GM21786 (cell line): ENCODE measurements around the gene HYCC2.
"Not testable (repeated sequence)": the region's sequence is repeated elsewhere in the genome, so short reads cannot be mapped to it uniquely, and the experiment has no call there.

Experiments used
- ATAC-seq: cut with Tn5 transposase; IDR thresholded peaks from one replicate; pipeline ENCODE4 v1.9.1; 2021; ENCODE audit not compliant: unreplicated experiment

The HYCC2 gene

DNA sequence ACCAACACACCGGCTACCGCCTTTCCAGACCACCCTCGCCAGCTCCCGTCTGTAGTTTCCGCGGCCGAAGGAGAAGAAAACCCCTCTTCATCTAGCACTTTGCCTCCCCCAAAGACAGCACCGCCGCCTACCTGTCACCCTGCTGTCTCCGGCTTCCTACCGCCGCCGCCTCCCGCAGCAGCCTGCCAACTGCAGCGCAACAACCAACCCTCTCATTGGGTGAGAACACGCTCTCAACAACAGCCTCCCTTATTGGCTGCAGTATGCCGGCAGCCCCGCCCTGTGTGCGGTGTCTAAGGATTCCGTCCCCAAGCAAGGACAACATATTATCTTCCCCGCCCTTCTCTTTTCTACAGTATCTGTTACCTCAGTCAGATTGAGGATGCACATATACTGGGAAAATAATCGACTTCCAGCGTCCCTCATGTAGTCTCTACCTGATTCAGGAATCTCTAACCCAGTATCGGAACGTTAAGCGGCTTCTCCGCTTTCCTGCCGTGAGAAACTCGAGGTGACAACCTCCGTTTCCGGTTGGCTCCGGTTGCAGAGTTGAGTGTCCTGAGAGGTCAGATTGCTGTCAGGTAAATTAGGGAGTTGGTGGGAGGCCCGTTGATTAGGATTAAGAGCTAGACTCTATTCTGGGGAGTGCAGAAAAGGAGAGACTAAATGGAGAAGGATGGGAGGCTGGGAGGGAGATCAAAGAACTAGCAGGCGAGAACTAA lies at the start of gene HYCC2, which contains the start of gene NDUFB3:
Gene HYCC2, minus strand, starts transcription at position 193 of the 722 bp plus-strand sequence. CDS start 47,662 bp downstream, outside the sequence.
Gene NDUFB3, plus strand, starts transcription at position 523 of the 722 bp plus-strand sequence. CDS start 6,882 bp downstream, outside the sequence.
- peak; percentile 96 for ATAC-seq

DNA sequence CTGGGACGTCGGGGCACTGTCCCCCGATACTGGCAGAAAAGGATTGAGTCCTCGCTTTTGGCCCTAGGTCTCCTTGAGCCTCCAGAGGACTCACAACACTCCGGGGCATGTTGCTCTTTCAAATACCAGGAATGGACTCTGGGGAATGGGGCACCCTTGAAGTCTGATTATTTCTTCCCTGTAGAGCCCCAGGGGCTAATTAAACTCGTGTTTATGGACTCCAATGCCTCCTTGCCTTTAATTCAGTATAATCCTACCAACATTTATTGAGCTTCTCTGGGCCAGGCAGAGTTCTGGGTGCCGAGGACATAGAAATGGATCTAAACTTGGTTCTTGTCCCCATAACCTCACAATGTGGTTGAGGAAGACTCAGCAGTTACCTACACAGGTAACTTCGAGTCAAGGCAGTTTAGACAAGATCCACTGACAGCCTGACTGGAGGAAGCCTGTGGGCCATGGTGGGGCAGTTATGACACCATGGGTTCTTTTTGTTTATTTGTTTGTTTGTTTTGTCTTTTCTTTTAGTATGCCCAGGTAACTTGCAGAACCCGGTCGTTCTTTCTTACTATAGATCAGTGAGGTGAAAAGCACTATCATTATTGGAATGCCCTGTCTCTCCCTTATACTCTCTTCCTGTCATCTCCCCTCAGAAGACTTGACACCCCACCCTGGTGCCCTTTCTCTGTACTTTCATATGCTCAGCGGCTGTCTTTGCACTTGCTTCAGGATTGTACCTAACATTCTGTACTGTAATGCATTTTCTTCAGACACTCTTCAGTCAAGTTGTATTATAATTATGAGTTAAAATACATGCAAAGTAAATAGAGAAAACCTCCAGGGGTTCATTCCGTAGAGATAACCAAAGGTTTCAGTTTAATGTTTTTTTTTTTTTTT lies 47.7 kb upstream of the HYCC2 start:
- no peak for ATAC-seq

GRCh38 chr2:201118121-201118960 lies 46.9 kb upstream of the HYCC2 start:
- peak; percentile 36 for ATAC-seq

- not testable (repeated sequence) for ATAC-seq
Observed at GRCh38 chr2:201117735-201118094, 46.2 kb upstream of the HYCC2 start.

DNA sequence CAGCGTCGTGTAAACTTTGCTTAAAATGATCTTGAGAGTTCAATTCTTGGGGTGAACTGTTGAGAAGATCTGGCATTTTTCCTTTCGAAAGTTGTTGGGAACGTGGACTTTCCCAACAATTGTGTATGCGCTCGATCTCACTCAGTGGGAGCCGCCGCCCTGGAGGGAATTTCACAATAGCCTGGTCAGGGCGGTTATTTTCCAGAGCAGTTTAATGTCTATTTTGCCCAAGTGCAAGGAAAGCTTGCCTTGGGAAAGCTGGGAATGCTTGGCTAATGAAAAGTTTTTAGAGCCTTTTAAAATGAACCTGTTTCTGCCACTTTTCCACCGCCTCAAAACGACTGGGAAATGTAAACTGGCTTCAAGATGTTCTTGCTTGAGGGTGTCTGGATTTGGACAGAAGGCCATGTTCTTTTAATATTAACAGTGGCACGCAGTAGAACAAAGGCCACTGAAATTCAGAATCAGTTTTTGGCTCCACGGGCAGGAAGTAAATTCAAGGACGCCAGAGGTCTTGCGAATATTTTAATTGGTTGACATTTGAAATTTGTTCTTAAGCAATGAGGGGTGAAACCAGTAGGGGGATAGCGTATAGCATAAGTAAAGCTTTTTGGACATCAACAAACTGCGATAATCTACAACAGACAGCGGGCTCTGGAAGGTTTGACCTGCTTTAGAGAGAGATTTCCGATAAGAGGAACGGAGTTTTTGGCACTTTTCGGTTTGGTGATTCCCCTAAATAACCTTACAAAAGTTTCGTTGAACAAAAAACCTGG lies 45.7 kb upstream of the HYCC2 start:
- ATAC-seq, result peak; percentile 22

DNA sequence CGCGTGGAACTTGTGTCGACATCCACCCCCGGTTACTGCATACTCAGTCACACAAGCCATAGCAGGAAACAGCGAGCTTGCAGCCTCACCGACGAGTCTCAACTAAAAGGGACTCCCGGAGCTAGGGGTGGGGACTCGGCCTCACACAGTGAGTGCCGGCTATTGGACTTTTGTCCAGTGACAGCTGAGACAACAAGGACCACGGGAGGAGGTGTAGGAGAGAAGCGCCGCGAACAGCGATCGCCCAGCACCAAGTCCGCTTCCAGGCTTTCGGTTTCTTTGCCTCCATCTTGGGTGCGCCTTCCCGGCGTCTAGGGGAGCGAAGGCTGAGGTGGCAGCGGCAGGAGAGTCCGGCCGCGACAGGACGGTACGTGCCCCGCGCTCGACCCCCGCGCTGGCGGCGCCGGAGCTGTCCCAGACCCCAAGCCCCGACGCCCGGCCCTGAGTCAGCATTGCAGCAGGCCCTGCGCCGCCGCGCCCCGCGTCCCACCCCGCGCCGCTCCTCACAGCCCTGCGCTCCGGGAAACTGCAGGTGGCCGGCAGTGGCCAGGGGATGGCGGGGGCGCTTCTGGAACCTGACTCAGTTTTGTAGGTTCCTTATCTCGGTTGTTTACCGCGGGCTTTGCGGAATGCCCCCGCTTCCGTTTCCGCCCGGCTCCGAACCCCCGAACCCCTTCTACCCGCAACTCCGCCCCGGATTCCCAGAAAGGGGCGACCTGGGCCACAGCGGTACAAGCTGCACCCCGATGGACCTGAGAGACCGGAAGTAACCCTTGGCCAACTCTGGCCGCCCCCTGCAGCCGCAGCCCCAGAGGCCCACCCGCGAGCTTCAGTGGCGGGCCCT lies 44.9 kb upstream of the HYCC2 start, which contains the start of gene CFLAR:
Gene CFLAR, plus strand, starts transcription at position 50 of the 844 bp plus-strand sequence. CDS start 13,702 bp downstream, outside the sequence.
- ATAC-seq, result peak; percentile 31

DNA sequence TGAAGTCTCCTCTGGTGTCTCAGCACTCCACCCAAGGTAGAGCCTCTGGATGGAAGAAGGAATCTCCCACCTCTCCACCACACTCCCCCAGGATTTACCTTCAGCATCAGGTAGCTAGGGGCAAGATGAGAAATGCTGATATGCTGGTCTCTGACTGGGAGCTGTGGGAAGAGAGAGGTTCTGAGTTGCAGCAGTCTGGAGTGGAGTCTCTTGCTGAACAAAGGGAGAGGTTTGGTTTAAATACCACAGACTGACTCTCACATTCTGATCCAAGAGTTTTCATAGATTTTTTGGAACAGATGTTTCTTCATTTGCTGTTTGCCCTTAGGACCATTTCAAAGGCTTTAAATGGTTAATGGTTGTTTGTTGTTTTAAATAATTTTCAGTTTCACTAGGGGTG lies 43.4 kb upstream of the HYCC2 start:
- ATAC-seq, result no peak

GRCh38 chr2:201114350-201114749 lies 42.9 kb upstream of the HYCC2 start:
- ATAC-seq, result no peak

DNA sequence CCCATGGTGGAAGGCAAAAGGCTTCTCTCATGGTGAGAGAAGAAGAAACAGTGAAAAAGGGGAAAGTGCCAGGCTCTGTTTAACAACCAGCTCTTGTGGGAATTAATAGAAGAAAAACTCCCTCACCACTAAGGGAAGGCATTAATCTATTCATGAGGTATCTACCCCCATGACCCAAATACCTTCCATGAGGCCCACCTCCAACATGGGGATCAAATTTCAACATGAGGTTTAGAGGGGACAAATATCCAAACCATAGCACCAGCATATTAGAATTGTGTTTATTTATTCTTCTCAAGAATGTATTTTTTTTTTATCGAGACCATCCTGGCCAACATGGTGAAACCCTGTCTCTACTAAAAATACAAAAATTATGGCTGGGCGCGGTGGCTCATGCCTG lies 39.6 kb upstream of the HYCC2 start:
- ATAC-seq, result no peak

GRCh38 chr2:201110615-201111014 lies 39.1 kb upstream of the HYCC2 start:
- no peak for ATAC-seq

GRCh38 chr2:201109186-201109585 lies 37.7 kb upstream of the HYCC2 start:
- no peak for ATAC-seq

DNA sequence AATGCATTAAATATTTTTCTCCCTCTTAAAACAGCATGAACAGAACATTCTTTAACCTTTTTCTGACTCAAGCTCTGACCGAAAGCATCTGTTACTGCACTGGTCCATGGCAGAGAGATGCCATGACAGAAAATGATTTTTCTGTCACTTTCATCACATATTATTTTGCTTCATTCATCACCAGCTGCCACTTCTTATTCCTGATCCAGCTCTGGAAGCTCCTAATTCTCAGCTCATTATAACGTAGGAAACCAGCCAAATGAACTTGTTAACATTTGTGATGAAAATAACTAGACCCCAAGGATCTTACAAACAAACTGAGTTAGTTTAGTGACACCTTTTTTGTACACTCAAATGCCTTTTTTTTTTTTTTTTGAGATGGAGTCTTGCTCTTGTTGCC lies 36.9 kb upstream of the HYCC2 start:
- ATAC-seq, result no peak

GRCh38 chr2:201107624-201108023 lies 36.2 kb upstream of the HYCC2 start:
- no peak for ATAC-seq

- no peak for ATAC-seq
Observed at GRCh38 chr2:201105759-201106158, 34.3 kb upstream of the HYCC2 start.

GRCh38 chr2:201100497-201100896 lies 29.0 kb upstream of the HYCC2 start:
- no peak for ATAC-seq

DNA sequence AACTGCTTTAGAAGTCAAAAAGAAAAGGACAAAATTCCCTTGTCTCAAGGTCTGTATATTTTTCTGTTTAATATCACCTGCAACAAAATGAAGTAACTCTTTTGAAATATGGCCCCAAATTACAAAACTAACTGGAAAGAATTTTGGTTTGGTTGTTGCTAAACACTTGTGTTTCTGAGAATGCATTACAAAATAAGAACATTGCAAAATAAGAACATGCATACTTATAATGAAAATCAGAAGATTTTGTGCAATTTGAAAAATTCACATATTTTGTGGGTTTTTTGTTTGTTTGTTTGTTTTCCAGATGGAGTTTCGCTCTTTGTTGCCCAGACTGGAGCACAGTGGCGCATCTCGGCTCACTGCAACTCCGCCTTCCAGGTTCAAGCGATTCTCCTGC lies 22.1 kb upstream of the HYCC2 start:
- ATAC-seq, result no peak

- no peak for ATAC-seq
Observed at GRCh38 chr2:201090574-201090973, 19.1 kb upstream of the HYCC2 start.

GRCh38 chr2:201084863-201085262 lies 13.4 kb upstream of the HYCC2 start:
- ATAC-seq, result no peak

- no peak for ATAC-seq
Observed at GRCh38 chr2:201074996-201075395, 3.5 kb upstream of the HYCC2 start.
